Trophoblast cell (in vitro differentiated cells and primary cell): ENCODE measurements around the gene CACNA1C.

Experiments used
- DNase-seq, 2 donors: peaks; one replicate each; pipeline ENCODE4 v3.0.0-alpha.2; 2016
- H2AFZ ChIP-seq: 2 replicates; pipeline ENCODE4 v1.6.1; 2013; ENCODE audit warnings: low read length, moderate library complexity, mild to moderate bottlenecking; ENCODE audit not compliant: insufficient read depth, poor library complexity
- H2AK5ac ChIP-seq: 2 replicates; pipeline ENCODE4 v1.6.1; 2013; ENCODE audit warnings: mild to moderate bottlenecking, low read length
- H2BK120ac ChIP-seq: 2 replicates; pipeline ENCODE4 v1.6.1; 2013; ENCODE audit warnings: low read length, mild to moderate bottlenecking, moderate library complexity; ENCODE audit not compliant: insufficient read depth, poor library complexity
- H2BK12ac ChIP-seq: 2 replicates; pipeline ENCODE4 v1.6.1; 2013; ENCODE audit warnings: mild to moderate bottlenecking, low read length, moderate library complexity
- H2BK5ac ChIP-seq: 2 replicates; pipeline ENCODE4 v1.6.1; 2013; ENCODE audit warnings: low read length, low read depth, moderate library complexity, mild to moderate bottlenecking; ENCODE audit not compliant: poor library complexity
- H3K14ac ChIP-seq: 2 replicates; pipeline ENCODE4 v1.6.1; 2013; ENCODE audit warnings: mild to moderate bottlenecking, low read length
- H3K18ac ChIP-seq: 2 replicates; pipeline ENCODE4 v1.6.1; 2013; ENCODE audit warnings: mild to moderate bottlenecking, low read length
- H3K23ac ChIP-seq: 2 replicates; pipeline ENCODE4 v1.6.1; 2013; ENCODE audit warnings: low read length
- H3K27ac ChIP-seq: 2 replicates; pipeline ENCODE4 v1.5.1; 2013; ENCODE audit warnings: low read depth, mild to moderate bottlenecking, inconsistent platforms, low read length, moderate library complexity
- H3K27me3 ChIP-seq: 2 replicates; pipeline ENCODE4 v1.6.1; 2013; ENCODE audit warnings: inconsistent platforms, mild to moderate bottlenecking, low read length, moderate library complexity; ENCODE audit not compliant: insufficient read depth
- H3K36me3 ChIP-seq, 2 experiments: 1 replicate in 1 of 2; 2 replicates in 1 of 2; pipeline ENCODE4 v1.6.1; 2013; ENCODE audit warnings: low read length in 2 of 2, mild to moderate bottlenecking in 2 of 2, moderate library complexity in 1 of 2; ENCODE audit not compliant: insufficient read depth in 2 of 2, control insufficient read depth in 1 of 2
- H3K4ac ChIP-seq: 2 replicates; pipeline ENCODE4 v1.6.1; 2013; ENCODE audit warnings: low read depth, mild to moderate bottlenecking, low read length, moderate library complexity
- H3K4me1 ChIP-seq, 2 experiments: 1 replicate in 1 of 2; 2 replicates in 1 of 2; pipeline ENCODE4 v1.6.1; 2013; ENCODE audit warnings: low read length in 2 of 2, mild to moderate bottlenecking in 2 of 2, moderate library complexity in 1 of 2; ENCODE audit not compliant: insufficient read depth in 2 of 2, control insufficient read depth in 1 of 2
- H3K4me2 ChIP-seq: 2 replicates; pipeline ENCODE4 v1.6.1; 2013; ENCODE audit warnings: inconsistent platforms, mild to moderate bottlenecking, low read length, moderate library complexity
- H3K4me3 ChIP-seq: 2 replicates; pipeline ENCODE4 v1.5.1; 2013; ENCODE audit warnings: mild to moderate bottlenecking, low read depth, low read length, inconsistent platforms
- H3K79me1 ChIP-seq: one replicate; pipeline ENCODE4 v1.6.1; 2013; ENCODE audit warnings: low read length
- H3K79me2 ChIP-seq: 2 replicates; pipeline ENCODE4 v1.6.1; 2013; ENCODE audit warnings: low read length, mild to moderate bottlenecking; ENCODE audit not compliant: control insufficient read depth, insufficient read depth, poor library complexity
- H3K9ac ChIP-seq: 2 replicates; pipeline ENCODE4 v1.6.1; 2013; ENCODE audit warnings: mild to moderate bottlenecking, low read length
- H3K9me3 ChIP-seq: 2 replicates; pipeline ENCODE4 v1.6.1; 2013; ENCODE audit warnings: low read depth, mild to moderate bottlenecking, control low read depth, inconsistent platforms, low read length; ENCODE audit not compliant: insufficient read depth
- H4K12ac ChIP-seq: 2 replicates; pipeline ENCODE4 v1.6.1; 2013; ENCODE audit warnings: low read depth, mild to moderate bottlenecking, low read length, moderate library complexity
- H4K8ac ChIP-seq: 2 replicates; pipeline ENCODE4 v1.6.1; 2013; ENCODE audit warnings: low read depth, mild to moderate bottlenecking, low read length, moderate library complexity
- H4K91ac ChIP-seq: one replicate; pipeline ENCODE4 v1.6.1; 2013; ENCODE audit warnings: low read depth, mild to moderate bottlenecking, low read length, moderate library complexity
- WGBS: extraction: QIAGEN DNeasy Blood & Tissue Kit; methylation state at CpG from one replicate; pipeline ENCODE4 v1.1.7; 2013; ENCODE audit warnings: missing lambda C conversion rate; ENCODE audit not compliant: insufficient read length, insufficient coverage; ENCODE audit errors: extremely low coverage; 5-methylcytosine and 5-hydroxymethylcytosine counted together

CACNA1C gene

GRCh38 chr12:2501464-2502191 is 448.8 kb downstream of the CACNA1C start:
- Histone ChIP-seq H3K18ac (no peak overlapping the region), H4K8ac (no peak overlapping the region), H3K9me3 (peaks cover 2% of the 10 kb centered on the region), H2AFZ (no peak overlapping the region), H3K79me1 (no peaks in the 10 kb centered on the region), H3K4ac (no peak overlapping the region), H4K91ac (no peak overlapping the region), H3K27me3 (no peaks in the 10 kb centered on the region), H3K9ac (no peak overlapping the region), H2BK120ac (no peak overlapping the region), H2BK5ac (no peak overlapping the region), H3K4me3 (no peak overlapping the region), H3K4me2 (no peak overlapping the region), H3K79me2 (no peaks in the 10 kb centered on the region), H3K23ac (no peak overlapping the region), H2BK12ac (no peak overlapping the region), H2AK5ac (no peak overlapping the region), H3K36me3 (no peaks in the 10 kb centered on the region), H3K14ac (no peak overlapping the region), H3K27ac (no peak overlapping the region), H3K4me1 (peaks cover under 1 to 1% of the 10 kb centered on the region in 2 experiments), H4K12ac (no peak overlapping the region)
- DNase-seq = no peak
- WGBS = no CpG with 5 or more reads among the region's 14 CpGs

GRCh38 chr12:2503036-2503435 is 450.2 kb downstream of the CACNA1C start:
- H4K91ac ChIP-seq = no peak overlapping the region
- no peak overlapping the region for H3K4ac ChIP-seq
- H3K4me2 ChIP-seq = no peak overlapping the region
- H3K79me1 ChIP-seq = no peaks in the 10 kb centered on the region
- H3K36me3 ChIP-seq = no peaks in the 10 kb centered on the region
- H3K4me3 ChIP-seq = no peak overlapping the region
- no peak overlapping the region for H3K23ac ChIP-seq
- H3K14ac ChIP-seq = no peak overlapping the region
- no peak overlapping the region for H2BK5ac ChIP-seq
- H3K79me2 ChIP-seq = no peaks in the 10 kb centered on the region
- no peak overlapping the region for H2BK120ac ChIP-seq
- WGBS = no CpG with 5 or more reads among the region's 5 CpGs
- no peak overlapping the region for H2AFZ ChIP-seq
- no peak overlapping the region for H4K12ac ChIP-seq
- H2AK5ac ChIP-seq = no peak overlapping the region
- H3K9ac ChIP-seq = no peak overlapping the region
- H3K9me3 ChIP-seq = peaks cover 2% of the 10 kb centered on the region
- peaks cover 6% of the 10 kb centered on the region in 2 experiments for H3K4me1 ChIP-seq
- no peak overlapping the region for H3K18ac ChIP-seq
- H2BK12ac ChIP-seq = no peak overlapping the region
- H4K8ac ChIP-seq = no peak overlapping the region
- H3K27ac ChIP-seq = no peak overlapping the region
- no peak for DNase-seq
- no peaks in the 10 kb centered on the region for H3K27me3 ChIP-seq

GRCh38 chr12:2503762-2504161 is 451.0 kb downstream of the CACNA1C start:
- Histone ChIP-seq H3K79me2 (no peaks in the 10 kb centered on the region), H3K4me3 (no peak overlapping the region), H3K14ac (no peak overlapping the region), H2BK120ac (no peak overlapping the region), H3K23ac (no peak overlapping the region), H2BK12ac (no peak overlapping the region), H4K8ac (no peak overlapping the region), H3K27ac (no peak overlapping the region), H3K9ac (no peak overlapping the region), H3K4ac (no peak overlapping the region), H4K12ac (no peak overlapping the region), H3K9me3 (peaks cover 2% of the 10 kb centered on the region), H3K27me3 (no peaks in the 10 kb centered on the region), H3K4me1 (peaks cover 6% of the 10 kb centered on the region in 2 experiments), H2AFZ (no peak overlapping the region), H3K36me3 (no peaks in the 10 kb centered on the region), H3K18ac (no peak overlapping the region), H3K79me1 (no peaks in the 10 kb centered on the region), H3K4me2 (no peak overlapping the region), H4K91ac (no peak overlapping the region), H2BK5ac (no peak overlapping the region), H2AK5ac (no peak overlapping the region)
- DNase-seq = no peak
- no CpG with 5 or more reads among the region's 7 CpGs for WGBS

GRCh38 chr12:2504577-2504976 is 451.8 kb downstream of the CACNA1C start:
- WGBS = no CpG with 5 or more reads among the region's 15 CpGs
- Histone ChIP-seq H2AFZ (no peak overlapping the region), H3K18ac (no peak overlapping the region)

More at GRCh38 chr12:2504577-2504976, 451.8 kb downstream of the CACNA1C start:
- no peak for DNase-seq
- Histone ChIP-seq H4K8ac (no peak overlapping the region), H3K27ac (no peak overlapping the region), H3K4me3 (no peak overlapping the region), H2BK12ac (no peak overlapping the region), H3K4me1 (peaks cover 6% of the 10 kb centered on the region in 2 experiments), H3K9ac (no peak overlapping the region), H4K12ac (no peak overlapping the region), H3K9me3 (no peaks in the 10 kb centered on the region), H2AK5ac (no peak overlapping the region), H3K4ac (no peak overlapping the region), H3K79me1 (no peaks in the 10 kb centered on the region), H3K23ac (no peak overlapping the region), H3K27me3 (no peaks in the 10 kb centered on the region), H4K91ac (no peak overlapping the region), H3K14ac (no peak overlapping the region), H3K4me2 (no peak overlapping the region), H2BK5ac (no peak overlapping the region), H3K79me2 (no peaks in the 10 kb centered on the region), H2BK120ac (no peak overlapping the region), H3K36me3 (no peaks in the 10 kb centered on the region)
